Hematopoietic multipotent progenitor cell treated with erythropoietin and hydrocortisone succinate and interleukin-3 and kit ligand, for 15 days (in vitro differentiated cells): Measurements from ENCODE around the gene TRPC6.

ENCODE experiments used
- DNase-seq: peaks from one replicate; pipeline ENCODE4 v3.0.0-alpha.2; 2015; ENCODE audit warnings: low spot score

TRPC6 gene

DNA sequence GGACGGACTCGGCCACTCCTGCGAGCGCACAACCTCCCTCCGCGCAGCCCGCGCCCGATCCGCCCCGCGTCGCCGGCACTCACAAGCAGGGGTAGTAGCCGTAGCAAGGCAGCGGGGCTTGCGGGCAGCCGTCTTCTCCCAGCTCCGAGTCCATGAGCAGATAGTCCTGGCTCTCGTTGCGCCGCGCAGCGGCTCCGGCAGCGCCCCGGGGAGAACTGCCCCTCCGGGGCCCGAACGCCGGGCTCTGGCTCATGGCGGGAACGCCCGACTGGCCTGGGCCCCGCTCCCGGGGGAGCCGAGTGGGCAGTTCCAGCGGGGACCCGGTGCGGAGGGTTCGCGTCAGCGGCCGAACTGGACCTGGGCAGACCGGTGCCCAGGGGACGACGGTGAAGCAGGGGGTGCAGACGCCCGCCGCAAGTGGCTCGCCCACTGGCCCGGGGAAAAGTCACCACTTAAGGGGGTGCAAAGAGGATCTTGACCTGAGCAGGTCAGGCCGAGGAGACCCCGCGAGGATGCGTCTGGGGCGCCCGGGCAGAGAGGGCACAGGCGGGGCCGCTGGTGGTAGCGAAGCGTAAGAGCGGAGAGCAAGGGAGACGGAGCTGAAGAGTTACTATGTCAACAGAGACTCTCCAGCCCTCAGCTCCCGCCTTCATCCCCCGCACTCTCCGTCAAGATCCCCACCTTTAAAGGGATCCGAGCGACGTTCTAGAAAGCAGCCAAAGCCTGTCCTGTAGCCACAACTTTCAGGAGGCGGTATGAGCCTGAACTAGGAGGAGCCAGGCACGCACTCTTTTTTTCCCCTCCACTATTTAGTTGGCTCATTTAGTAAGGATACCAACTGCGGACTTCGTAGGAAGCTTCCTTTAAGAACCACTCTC, at the start of gene TRPC6:
Gene TRPC6 (minus strand): TSS at position 757 of the 878 bp plus-strand sequence. CDS start 504 bp downstream, at position 253.
- no peak for DNase-seq

DNA sequence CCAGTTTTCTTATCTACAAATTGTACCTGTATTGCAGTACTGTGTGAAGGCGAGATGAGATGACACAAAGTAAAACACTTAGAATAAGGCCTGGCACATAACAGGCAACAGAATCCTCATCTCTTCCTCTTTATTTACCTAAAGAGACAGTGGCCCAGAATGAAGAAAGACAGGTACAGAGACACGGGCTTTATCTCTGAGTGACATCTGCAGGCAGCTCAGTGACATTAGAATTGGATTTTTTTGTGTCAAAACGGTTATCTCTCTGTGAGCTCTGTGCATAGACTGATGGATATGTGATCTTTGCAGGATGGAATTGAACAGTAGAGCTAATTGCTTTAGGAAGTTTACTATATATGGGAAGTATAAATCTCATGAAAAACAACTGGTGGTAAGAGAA, 36.2 kb upstream of the TRPC6 start:
- DNase-seq = no peak

DNA sequence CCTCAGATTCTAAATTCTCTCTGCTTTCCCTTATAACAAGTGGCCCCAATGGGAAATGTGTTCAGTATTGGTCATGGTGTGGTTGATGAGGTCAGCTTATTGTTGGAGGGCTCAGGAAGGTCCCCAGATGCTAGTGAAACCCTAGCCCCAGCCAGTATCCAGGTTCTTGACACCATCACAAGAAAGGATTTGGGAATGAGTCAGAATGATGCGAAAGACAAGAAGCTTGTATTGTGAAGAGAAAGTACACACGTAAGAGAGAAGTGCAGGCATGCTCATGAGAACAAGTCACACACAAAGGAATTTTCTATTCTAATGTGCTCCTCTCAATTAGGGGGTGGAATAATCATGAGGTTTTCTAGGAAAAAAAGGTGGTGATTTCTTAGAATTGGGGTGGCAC, 34.9 kb upstream of the TRPC6 start:
- DNase-seq = no peak

DNA sequence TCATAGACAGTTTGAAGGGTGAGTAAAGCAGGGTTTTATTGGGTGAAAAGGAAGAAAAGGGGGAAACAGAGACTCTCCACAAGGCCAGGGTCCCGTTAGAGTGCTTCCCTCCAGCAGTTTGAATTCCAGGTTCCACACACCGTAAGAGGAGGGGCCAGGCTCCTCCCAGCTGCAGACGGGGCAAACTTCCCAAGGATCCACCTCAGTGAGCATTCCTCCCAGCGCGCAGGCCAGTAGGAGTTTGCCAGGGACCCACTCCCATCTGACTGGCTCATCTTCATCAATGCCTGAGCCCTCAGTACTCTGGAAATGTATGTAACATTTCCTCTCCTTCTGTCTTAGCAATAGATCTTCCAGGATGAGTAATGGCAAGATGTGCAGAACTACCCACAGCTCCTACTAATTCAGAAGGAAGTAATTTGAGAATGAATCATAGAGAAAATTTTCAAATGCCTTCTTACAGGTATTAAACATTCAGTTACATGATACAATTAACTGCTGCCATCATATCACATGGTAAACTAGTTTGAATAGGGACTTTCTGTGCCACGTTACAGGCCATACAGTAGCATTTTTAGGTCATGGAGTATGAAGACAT, 34.0 kb upstream of the TRPC6 start:
- no peak for DNase-seq

DNA sequence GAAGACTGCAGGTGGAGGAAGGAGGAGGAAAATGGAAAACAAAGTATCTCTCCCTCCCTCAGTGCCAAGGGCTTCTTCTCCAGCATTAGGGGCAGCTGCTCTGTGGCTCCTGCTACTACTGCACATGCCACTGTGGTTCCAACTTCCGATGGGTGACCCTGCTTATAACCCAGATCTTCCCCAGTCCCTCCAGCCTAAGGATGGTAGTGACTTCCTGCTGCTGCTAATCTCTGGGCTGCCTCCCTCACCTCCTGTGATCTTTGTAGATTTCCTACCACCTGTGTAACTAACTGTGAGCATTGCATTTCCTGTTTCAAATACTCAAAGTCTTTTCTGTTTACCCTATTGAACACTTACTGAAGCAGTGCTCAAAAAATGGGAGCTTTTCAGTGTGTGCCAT, 28.7 kb upstream of the TRPC6 start:
- DNase-seq = no peak

DNA sequence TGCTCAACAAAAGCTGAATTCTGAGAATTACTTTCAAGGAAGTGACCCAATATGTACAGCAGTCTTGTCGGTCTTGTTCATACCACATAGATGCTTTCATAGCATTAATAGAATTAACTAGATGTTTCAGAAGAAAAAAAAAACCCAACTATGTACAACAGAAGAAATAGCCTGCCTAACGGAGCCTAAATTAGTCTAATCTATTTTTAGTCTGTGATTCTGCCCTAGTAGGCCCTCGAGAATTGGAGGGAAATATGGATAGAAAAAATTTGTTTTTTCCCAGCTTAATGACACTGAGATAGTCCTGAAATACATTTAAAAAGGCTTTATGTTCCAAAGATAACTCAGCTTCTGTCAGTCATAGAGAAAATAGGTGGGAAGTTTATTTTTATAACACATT, 17.1 kb upstream of the TRPC6 start:
- no peak for DNase-seq

DNA sequence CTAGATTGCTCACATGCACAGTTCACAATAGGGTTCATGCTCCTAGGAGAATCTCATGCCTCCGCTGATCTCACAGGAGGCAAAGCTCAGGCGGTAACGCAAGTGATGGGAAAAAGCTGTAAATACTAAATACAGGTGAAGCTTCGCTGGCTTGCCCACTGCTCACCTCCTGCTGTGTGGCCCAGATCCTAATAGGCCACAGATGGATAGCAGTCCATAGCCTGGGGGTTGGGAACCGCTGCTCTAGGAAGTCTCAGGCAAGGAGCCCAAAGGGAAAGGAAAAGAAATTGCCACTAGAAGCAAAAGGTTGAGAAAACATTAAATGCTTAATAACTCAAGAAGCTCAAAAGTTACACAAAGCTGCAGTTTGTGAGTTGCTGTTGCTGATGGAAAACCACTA, 3.2 kb upstream of the TRPC6 start:
- DNase-seq = no peak

DNA sequence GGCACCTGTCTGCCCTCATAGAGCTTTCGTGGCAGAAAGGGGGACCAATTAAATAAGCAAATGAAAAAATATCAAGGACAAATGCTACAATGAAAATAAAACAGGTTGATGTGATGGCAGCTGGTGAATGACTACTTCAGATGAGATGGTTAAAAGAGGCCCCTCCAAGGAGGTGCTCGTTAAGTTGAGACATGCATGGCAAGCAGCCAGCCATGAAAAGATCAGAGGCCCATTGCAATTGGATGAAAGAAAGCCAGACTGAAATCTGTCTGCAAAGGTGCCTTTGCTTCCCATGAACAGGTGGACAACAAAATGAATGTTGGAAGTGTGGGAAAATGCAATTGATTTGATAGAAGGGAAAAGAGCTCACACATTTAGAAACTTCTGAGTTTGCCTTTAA, 848 bp upstream of the TRPC6 start:
- DNase-seq = no peak

DNA sequence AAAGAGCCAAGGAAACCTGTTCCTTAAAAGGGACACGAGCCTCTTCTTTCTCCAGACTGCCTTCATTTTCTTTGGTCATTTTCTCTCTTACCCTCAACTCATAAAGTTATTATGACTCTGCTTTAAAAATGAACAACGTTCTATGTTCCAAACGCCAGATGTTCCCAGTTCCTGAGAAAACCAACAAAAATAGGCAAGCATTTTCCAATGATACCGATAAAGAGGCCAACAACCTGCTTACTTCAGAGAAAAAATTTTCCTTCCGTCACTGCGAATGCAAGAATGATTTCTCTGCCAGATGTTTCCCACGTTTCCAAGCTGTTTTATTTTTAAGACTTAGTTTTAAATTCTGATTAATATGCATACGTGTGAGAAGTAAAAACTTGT, 315 bp upstream of the TRPC6 start:
- no peak for DNase-seq

DNA sequence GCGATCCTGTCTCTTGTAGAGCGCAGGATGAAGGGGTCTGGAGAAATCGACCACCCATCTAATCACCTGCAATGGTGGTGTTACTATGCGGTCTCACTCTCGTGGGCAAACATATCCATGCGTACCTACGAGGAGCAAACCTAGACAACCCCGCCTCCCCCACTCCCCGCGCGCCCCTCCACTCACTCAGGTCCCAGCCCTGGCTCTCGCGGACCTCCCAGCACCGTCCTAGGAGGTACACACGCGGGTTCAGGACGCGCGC, 887 bp downstream of the TRPC6 start:
- no peak for DNase-seq

DNA sequence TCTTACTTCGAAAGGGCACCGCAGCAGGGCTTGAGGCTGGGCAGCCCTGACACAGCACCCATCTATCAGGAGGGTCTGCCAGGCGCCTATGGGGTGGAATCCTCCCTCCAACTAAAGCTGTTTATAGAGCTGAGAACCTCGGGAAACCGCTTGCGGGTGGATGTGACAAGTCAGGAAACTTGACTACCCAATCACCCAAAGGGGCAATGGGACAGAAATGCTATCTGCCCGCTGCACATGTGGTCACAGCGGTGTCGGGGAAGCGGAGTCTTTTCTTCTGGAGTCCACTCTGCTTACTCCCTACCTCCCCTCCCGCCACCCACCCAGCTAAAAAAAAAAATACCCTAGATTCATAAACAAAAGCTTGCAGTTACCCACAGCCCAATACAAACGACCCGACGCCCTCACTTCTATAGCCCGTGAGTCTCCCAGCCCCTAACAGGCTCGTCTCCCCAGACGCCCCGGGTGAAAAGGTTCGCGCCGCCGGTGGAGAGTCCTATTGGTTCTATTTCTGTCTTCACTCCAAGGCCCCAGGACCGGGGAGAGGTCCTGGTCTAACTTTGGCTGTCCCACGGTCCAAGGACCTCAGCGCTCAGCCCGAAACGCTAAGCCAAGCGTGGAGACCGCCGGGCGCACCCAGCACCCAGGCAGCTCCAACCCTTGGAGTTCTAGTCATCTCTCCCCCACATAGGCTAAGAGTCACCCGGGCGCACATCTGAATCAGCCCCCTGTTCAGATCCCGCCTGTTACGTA, 1.4 kb downstream of the TRPC6 start:
- DNase-seq = no peak

DNA sequence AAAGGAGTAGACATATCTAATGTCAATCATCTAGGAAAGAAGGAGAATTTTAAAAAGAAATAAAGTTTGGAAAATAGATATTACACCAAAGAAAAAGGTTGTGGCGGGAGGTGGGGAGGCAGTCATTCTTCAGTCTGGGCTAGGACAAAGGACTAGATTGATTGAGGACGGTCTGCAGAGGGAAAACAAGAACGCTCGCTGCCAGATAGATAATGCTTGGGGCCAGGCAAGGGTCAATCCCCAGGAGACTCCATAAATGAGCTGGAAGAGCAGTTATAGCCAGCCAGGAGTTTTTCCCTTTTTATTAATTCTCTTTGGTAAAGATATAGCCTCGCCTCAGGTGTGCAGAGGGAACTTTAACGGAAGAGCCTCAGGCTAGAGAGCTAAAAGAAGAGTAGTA, 6.3 kb downstream of the TRPC6 start:
- no peak for DNase-seq

DNA sequence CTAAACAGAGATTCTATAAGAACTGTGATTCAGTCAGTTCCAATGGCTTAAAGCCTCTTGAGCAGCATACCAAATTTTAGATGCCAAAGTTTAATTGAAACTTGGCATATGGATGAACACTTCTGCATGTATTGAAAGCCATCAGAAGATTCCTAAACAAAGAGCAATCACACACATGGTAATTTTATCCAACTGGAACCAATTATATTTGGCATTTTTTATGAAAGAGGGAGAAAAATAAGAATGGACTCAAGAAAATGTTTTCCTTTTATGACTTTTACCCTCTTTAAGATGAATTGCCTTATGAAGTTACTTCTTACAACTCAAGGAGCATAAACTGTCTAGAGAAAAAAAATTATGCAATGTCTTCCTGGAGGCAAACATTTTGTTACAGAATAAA, 7.4 kb downstream of the TRPC6 start:
- no peak for DNase-seq

DNA sequence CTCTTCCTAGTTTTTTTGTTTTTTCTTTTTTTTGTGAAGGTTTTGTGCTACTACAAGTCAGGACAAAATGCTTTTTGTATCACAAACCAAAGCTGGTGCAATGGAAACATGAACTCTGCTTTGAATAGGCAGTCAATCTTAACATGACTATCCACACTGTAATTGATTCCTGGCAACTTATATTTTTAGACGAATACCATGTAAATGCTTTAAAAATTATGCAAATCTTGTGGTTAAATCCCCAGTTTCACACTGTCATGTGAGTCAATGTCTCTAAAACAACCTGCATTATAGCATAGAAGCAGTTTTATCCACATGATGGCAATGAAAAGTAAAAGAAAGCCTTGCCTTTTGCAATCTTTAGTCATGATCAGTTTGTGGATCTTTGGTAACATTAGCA, 8.9 kb downstream of the TRPC6 start:
- DNase-seq = no peak

DNA sequence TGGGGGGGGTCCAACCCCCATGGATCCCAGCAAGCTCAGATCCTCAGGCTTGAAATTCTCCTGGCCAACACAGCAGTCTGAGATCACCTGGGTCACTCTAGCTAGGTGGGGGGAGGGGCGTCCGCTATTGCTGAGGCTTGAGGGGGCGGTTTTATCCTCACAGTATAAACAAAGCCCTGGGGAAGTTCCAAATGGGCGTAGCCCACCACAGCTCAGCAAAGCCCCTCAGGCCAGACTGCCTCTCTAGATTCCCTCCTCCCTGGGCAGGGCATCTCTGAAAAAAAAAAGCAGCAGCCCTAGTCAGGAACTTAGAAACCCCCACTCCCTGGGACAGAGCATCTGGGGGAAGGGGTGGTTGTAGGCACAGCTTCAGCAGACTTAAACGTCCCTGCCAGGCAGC, 16.7 kb downstream of the TRPC6 start:
- DNase-seq = no peak

DNA sequence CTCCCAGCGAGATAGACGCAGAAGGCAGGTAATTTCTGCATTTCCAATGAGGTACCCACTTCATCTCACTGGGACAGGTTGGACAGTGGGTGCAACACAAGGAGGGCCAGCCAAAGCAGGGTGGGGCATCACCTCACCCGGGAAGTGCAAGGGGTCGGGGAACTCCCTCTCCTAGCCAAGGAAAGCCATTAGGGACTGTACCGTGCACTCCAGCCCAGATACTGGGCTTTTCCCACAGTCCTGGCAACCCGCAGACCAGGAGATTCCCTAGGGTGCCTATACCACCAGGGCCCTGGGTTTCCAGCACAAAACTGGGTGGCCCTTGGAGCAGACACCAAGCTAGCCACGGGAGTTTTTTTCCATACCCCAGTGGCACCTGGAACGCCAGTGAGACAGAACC, 17.2 kb downstream of the TRPC6 start:
- no peak for DNase-seq

DNA sequence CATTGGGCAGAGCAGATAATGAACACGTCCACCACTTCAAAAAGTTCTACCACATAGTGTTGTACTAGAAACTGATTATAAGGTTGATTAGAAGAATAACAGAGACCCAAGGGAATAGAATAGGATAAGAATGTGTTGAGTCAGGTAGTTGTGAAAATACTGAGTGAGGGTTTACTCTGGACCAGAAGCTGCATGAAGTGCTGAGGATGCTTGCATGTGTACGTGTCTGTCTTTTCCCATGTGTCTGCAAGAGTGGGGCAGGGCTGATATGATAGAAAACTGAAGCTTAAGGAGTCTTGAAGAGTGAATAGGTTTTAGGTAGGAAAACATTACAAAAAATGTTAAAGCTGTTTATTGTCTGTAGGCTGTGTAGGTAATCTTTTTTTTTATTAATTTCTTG, 20.6 kb downstream of the TRPC6 start:
- no peak for DNase-seq

DNA sequence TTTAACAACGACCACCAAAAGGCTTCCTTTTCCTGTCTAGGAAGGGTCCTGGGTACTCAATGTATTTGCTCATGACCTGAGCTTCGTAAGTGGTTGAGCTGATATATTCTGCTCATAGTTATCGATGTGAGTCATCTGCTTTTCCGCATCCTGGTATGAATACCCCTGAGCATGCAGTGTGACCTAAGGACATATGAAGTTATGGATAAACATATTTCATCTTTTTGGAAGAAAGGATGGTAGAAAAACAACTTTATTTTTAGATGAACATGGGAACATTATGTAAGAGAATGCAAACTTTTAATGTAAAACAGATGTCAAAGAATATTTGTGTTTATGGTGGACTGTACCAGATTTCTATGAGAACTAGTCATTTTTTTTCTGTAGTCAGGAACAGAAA, 28.4 kb downstream of the TRPC6 start:
- no peak for DNase-seq

DNA sequence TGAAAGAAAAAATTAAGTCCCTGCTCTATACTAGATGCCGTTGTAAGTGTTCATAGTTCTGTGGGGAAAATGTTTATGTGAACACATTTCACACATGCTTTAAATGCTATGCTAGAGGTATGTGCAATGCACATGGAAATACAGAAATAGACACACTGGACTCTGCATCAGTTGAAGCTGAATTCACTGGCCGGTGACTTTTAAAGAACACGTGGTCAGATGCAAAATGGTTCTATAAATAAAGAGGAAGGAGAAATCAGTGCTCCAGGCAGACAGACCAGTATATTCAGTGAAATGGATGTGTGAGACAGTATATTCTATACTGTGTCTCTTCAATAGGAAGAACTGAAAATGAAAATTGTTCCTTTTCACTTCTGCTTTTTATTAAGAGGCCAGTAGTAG, 29.9 kb downstream of the TRPC6 start:
- DNase-seq = no peak

DNA sequence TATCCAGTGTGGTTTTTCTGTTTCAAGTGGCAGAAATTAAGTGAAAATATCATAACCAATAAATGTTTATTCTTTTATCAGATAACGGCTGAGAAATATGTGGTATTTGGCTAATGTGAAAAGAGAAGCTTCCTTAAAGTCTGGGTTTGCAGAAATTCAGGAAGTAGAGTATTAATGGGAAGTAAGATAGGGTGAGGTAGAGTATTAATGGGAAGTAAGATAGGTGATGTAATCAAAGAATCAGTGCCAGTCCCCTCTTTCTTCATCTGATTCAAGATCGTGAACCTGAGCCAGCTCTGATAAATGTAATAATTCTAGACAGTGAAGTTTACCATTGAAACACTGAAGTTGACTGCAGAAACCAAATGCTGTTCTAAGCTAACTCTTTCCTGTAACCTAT, 30.9 kb downstream of the TRPC6 start:
- no peak for DNase-seq

DNA sequence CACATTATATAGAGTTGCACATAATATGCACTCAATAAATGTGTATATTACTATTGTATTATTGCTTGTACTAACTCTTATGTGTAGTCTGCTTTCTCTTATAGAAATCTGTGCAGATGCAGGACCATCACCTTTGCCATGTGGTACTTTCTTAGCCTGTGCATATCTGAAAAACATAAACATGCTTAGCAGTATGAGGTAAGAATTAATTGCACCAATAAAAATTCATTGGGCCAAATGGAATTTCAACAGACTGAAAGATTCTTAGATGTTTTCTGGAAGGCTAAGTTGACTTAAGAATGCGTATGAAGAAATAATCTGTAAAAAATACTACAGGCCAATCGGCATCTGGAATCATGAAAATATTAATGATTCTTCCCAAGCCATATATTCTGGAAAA, 55.3 kb downstream of the TRPC6 start:
- no peak for DNase-seq

DNA sequence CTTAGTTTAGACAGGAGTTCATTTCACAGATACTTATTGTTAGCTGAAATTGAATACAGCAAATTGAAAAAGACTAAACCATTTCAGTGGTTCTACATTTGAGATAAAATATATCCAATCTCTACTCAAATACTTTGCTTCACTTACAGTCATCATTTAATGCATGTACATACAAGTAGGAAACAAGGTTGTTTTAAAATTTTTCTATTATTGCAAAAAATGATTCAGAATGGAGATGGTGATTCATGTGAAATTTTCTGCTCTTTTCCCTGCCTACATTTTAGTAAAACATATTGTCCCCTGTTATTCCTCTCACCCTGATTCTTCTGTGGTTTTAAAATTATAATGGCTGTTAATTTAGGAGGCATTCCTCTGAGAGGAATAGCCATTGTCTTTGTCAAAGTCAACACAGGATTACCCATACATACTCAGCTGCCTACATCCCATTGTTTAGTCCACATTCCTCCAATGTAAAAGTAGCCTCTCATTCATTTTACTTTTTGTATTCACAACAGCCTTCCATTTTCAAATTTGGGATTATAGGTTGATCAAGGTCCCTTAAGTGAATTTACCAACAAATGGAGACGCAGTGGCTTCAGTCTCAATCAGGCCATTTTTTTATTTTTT, 60.1 kb downstream of the TRPC6 start:
- DNase-seq = no peak

DNA sequence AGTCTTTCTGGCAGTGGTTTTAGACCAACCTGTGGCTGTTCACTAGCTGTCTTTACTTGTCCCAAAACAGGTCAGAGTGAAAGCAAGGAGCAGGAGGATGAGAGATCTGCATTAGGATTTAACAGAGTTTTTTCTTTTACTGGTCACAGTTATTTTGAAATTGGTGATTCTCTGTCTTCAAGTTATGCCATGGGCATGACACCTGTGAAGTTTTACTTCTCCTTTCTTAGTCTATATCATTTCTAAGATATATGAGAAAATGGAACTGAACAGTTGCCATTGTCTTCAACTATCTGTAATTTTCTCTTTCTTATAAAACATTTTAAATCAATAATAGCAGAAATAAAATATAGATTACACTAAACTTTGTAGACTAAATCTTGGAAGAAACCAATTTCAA, 60.6 kb downstream of the TRPC6 start:
- no peak for DNase-seq
